NB4 (cell line): ENCODE data around the gene IGFBP4.

Source experiments
- POLR2A ChIP-seq: IDR thresholded peaks from 2 replicates; pipeline ENCODE4 v1.6.1; 2011; ENCODE audit warnings: mild to moderate bottlenecking; ENCODE audit not compliant: insufficient read length; ENCODE audit errors: extremely low read depth
- TF ChIP-seq, protein P1 (sequence below): IDR thresholded peaks from one replicate; pipeline ENCODE4 v1.5.1; 2012; ENCODE audit warnings: low read depth, low read length
- TF ChIP-seq, protein P2 (sequence below): IDR thresholded peaks from 2 replicates; pipeline ENCODE4 v1.6.1; 2011; ENCODE audit warnings: low read depth, low read length

DNA sequence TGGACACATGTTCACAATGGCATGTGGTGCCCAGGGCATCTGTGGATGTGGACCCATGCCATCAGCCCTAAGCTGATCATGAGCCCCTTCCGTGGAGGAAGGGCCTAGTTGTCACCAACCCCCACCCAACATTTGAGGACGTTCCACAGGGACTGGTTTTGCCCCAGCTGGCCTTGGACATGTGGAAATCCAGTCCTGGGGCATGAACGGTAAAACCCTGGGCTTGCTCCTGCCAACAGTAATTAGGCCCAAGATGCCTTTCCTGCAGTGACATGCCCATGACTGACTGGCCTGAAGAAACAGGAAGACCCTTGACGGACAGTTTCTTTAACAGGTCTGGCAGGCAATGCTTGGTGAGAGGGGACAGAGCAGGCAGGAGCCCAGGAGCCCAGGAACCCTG is 50.4 kb downstream of the IGFBP4 start:
- TF ChIP-seq, protein P1, sequence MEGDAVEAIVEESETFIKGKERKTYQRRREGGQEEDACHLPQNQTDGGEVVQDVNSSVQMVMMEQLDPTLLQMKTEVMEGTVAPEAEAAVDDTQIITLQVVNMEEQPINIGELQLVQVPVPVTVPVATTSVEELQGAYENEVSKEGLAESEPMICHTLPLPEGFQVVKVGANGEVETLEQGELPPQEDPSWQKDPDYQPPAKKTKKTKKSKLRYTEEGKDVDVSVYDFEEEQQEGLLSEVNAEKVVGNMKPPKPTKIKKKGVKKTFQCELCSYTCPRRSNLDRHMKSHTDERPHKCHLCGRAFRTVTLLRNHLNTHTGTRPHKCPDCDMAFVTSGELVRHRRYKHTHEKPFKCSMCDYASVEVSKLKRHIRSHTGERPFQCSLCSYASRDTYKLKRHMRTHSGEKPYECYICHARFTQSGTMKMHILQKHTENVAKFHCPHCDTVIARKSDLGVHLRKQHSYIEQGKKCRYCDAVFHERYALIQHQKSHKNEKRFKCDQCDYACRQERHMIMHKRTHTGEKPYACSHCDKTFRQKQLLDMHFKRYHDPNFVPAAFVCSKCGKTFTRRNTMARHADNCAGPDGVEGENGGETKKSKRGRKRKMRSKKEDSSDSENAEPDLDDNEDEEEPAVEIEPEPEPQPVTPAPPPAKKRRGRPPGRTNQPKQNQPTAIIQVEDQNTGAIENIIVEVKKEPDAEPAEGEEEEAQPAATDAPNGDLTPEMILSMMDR, result no peak
- TF ChIP-seq POLR2A, result no peak
- TF ChIP-seq, protein P2, sequence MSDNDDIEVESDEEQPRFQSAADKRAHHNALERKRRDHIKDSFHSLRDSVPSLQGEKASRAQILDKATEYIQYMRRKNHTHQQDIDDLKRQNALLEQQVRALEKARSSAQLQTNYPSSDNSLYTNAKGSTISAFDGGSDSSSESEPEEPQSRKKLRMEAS, result no peak
